KOPT-K1 (cell line): Measurements from ENCODE around the gene VCL.
"Not testable (repeated sequence)": the region's sequence is repeated elsewhere in the genome, so short reads cannot be mapped to it uniquely, and the experiment has no call there.

Experiments
- H3K27ac ChIP-seq: fragments of 200-600 bp; sonication (generic); 2 replicates; pipeline ENCODE4 v1.5.1; 2016; ENCODE audit warnings: antibody characterized with exemption, mild to moderate bottlenecking, low read depth, low read length; ENCODE audit not compliant: poor library complexity, severe bottlenecking
- H3K36me3 ChIP-seq: fragments of 200-600 bp; sonication (generic); 2 replicates; pipeline ENCODE4 v1.5.1; 2017; ENCODE audit warnings: antibody characterized with exemption, mild to moderate bottlenecking, low read length, moderate library complexity; ENCODE audit not compliant: insufficient read depth
- H3K9me3 ChIP-seq: fragments of 200-600 bp; sonication (generic); 2 replicates; pipeline ENCODE4 v1.5.1; 2017; ENCODE audit warnings: antibody characterized with exemption, low read length, mild to moderate bottlenecking; ENCODE audit not compliant: insufficient read depth, poor library complexity, severe bottlenecking

The VCL gene

DNA sequence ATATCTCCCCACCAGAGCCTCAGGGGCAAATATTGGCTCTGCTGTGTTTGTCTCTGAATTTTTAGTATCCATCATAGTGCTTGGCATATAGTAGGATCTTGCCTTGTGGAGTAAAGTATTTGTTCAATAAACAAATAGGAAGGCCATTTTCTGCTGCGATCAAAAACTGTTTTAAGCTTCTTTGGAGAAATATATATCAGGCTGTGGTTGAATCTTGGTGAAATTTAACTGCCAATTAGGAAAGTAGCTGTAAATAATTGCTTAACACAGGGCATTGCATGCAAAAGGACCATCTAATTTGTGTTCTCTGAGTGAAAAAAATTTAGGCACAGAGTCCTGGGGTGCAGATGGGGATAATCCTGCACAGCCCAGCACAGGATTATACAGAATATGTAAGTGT, 15.1 kb downstream of the VCL start:
- Histone ChIP-seq H3K9me3 (no peaks in the 10 kb centered on the region), H3K36me3 (no peaks in the 10 kb centered on the region), H3K27ac (no peak overlapping the region)

DNA sequence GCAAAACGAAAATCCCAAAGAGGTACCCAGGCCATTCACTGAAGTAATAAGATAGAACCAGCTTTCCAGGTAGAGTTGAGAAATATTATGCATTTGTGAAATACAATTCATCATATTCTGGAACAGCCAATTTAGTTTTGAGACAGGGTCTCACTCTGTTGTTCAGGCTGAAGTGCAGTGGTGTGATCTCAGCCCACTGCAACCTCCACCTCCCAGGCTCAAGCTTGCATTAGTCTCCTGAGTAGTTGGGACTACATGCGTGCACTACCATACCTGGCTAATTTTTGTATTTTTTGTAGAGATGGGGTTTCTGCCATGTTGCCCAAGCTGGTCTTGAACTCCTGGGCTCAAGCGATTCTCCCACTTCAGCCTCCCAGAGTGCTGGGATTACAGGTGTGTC, 16.7 kb downstream of the VCL start:
- H3K36me3 ChIP-seq, H3K27ac ChIP-seq, H3K9me3 ChIP-seq: not testable (repeated sequence)

DNA sequence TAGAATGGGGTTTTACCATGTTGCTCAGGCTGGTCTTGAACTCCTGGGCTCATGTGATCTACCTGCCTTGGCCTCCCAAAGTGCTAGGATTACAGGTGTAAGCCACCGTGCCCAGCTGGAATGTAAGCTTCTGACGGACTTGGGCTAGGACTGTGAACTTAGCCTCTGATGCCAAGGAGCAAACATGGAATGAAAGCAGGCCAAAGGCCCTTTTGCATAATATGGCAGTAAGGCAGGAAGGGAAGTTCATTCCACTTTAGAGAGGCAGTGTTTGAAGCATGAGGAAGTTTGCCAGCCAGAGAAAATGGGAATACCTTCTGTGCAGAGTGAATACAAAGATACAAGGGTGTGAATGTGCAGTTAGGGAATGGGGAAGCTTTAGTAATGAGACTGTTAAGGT, 20.3 kb downstream of the VCL start:
- Histone ChIP-seq H3K27ac (no peak overlapping the region), H3K9me3 (no peaks in the 10 kb centered on the region), H3K36me3 (no peaks in the 10 kb centered on the region)

DNA sequence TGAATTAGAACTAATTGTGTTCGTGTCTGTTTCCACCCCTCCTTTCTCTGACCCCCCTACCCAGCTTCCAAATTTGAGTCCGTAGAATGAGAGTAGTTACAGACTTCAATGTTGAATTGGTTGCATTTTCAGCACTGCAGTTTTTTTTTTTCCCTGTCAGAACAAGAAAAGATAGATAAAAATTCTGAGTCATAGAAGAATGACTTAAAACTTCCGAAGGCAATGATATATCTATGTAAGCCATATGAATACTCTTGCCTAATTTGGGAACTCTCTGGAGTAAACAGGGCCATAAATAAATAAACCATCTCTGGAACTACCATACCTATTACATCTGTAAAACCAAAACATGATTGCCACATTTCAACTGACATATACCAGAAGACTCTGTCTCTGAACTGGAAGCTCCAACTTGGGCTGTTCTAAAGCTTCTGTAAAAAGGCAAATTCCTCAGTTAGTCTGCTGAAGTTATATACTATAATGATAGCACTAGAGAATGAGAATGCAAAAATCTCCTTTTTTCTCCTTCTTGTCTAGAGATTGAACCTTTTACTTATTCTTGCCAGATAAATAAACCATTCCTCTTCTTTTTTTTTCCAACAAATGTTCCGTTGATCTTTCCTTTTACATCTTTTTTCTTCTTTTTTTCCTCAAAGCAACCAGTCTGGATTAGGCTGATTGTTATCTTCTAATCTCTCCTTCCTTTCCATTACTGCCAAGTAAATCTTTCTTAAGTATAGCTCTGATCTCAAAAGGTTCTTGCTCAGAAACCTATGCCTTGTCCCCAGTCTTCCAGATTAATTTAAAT, 23.5 kb downstream of the VCL start:
- no peak overlapping the region for H3K27ac ChIP-seq
- no peaks in the 10 kb centered on the region for H3K36me3 ChIP-seq
- no peaks in the 10 kb centered on the region for H3K9me3 ChIP-seq

DNA sequence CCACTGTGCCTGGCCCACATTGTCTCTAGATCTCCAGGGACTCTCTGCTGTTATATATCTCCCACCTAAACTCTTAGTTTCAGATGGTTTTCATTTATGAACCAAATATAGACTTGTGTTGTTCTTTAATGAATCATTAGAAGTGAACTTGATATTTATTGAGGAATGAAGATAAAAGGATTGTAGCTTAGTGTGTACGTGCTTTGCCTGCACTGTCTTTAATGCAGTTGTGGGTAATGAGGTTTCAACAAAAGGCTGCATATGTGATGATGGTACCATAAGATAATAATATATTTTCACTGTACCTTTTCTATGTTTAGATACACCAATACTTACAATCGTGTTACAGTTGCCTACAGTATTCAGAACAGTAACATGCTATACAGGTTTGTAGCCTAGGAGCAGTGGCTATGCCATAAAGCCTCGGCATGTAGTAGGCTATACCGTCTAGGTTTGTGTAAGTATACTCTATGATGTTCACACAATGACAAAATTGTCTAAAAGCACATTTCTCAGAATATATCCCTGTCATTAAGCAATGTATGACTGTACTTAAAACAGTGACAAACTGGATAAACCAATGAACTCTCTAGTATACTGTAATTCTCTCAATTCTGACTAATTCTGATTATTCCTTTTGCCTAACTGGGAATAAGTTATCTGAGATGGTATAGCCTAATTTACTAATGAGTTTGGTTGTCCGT, 25.2 kb downstream of the VCL start:
- Histone ChIP-seq H3K27ac (no peak overlapping the region), H3K9me3 (no peaks in the 10 kb centered on the region), H3K36me3 (no peaks in the 10 kb centered on the region)

DNA sequence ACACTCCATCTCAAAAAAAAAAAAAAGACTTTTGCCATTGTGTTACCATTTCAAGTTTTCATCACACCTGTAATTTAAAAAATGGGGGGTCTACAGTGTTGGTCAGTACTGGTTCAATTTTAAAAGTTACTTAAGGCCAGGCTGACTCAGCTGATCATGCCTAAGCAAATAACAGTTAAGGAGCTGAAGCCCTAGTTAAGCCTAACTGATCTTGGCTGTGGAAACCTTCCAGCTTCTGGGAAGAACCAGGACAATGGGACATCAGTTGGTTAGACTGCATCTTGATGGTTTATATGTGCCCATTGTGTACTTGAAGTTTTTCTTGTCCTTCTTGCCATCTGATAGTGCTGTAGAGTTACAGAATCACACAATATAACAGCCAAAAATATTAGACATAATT, 26.7 kb downstream of the VCL start:
- Histone ChIP-seq H3K9me3 (no peaks in the 10 kb centered on the region), H3K36me3 (no peaks in the 10 kb centered on the region), H3K27ac (no peak overlapping the region)

DNA sequence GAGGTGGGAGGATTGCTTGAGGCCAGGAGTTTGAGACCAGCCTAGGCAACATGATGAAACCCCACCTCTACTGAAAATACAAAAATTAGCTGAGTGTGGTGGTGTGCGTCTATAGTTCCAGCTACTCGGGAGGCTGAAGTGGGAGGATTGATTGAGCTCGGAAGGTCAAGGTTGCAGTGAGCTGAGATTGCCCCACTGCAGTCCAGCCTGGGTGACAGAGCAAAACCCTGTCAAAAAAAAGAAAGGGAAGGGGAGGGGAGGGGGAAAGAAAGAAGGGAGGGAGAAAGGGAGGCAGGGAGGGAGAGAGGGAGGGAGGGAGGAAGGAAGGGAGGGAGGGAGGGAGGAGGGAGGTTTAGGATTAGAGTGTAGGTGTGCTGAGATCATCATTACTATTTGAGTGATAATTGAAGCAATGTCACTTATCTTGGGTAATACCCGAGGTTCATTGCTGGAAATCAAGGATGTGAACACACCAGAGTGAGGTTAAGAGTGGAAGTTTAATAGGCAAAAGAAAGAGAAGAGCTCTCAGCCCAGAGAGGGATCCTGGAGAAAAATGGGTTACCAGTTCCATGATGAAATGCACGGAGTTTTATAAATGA, 27.6 kb downstream of the VCL start:
- Histone ChIP-seq H3K9me3 (no peaks in the 10 kb centered on the region), H3K36me3 (no peaks in the 10 kb centered on the region), H3K27ac (no peak overlapping the region)

DNA sequence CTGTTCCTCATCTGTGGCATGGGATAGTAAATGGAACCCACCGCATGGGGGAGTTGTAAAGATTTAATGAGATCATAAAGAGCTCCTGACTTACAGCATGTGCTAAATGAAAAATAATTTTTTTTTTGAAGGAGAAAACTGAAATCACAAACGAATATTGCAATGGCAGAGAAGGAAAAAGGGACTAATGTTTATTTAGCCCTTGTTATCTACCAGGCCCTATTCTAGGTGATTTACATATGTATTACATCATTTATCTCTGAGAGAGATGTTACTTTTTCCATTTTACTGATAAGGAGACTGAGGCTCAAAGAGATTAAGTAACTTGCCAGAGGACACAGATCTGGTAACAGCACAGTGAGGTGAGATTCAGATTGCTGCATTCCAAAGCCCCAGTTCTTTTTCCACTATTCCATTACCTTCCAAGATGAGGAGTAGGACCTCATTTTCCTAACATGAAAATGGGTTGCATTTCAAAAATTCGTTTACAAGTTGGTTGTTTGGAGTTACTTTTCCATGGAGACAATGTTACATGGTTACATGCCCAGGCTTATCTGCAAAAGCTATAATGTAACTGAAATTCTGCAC, 28.6 kb downstream of the VCL start:
- Histone ChIP-seq H3K36me3 (no peaks in the 10 kb centered on the region), H3K9me3 (no peaks in the 10 kb centered on the region), H3K27ac (no peak overlapping the region)

DNA sequence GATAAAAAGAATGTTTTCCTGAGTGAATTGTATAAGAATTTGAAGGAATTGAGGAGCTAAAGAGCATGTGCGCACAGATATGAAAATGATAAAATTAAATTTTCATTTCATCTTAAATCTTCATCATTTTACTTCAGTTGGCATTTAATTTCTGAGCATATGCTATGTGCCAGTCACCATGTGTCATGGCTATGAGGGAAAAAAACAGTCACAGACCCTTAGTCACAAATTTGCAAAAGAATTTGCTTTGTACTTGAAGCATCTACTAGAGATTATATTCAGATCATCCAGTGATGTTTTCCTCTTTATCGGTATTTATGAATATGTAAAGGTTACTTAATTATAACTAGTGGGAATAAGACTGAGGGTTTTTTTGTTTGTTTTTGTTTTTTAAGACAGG, 29.8 kb downstream of the VCL start:
- H3K9me3 ChIP-seq = no peaks in the 10 kb centered on the region
- H3K36me3 ChIP-seq = no peaks in the 10 kb centered on the region
- H3K27ac ChIP-seq = no peak overlapping the region

DNA sequence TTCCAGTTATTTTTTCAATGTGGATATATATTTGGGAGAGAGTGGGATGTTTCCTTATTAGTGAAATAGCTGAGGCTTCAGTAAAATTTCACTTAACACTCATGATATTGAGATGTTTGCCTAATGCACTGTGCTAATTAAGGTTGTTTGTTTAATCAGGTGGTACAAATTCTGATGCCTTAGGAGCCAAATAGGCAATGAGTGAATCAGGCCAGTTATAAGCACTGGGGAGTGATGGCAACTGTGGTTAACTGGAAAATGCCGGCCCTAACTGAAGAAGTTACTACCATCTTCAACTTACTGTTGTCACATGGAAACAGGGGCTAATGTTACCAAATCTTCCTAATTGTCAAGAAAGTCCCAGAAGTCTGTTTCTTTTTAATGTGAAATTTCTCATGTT, 32.0 kb downstream of the VCL start:
- Histone ChIP-seq H3K27ac (no peak overlapping the region), H3K36me3 (no peaks in the 10 kb centered on the region), H3K9me3 (no peaks in the 10 kb centered on the region)

DNA sequence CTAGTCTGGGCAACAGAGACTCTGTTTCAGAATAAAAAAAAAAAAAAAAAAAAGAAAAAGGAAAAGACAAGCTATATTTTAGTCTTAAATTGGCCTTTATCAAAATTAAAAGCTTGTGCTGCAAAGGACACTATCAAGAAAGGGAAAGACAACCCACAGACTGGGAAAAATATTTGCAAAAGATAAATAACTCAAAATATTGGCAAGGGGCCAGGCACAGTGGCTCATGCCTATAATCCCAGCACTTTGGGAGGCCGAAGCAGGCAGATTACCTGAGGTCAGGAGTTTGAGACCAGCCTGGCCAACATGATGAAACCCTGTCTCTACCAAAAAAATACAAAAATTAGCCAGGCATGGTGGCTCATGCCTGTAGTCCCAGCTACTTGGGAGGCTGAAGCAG, 34.3 kb downstream of the VCL start:
- not testable (repeated sequence) for H3K36me3 ChIP-seq, H3K27ac ChIP-seq, H3K9me3 ChIP-seq

DNA sequence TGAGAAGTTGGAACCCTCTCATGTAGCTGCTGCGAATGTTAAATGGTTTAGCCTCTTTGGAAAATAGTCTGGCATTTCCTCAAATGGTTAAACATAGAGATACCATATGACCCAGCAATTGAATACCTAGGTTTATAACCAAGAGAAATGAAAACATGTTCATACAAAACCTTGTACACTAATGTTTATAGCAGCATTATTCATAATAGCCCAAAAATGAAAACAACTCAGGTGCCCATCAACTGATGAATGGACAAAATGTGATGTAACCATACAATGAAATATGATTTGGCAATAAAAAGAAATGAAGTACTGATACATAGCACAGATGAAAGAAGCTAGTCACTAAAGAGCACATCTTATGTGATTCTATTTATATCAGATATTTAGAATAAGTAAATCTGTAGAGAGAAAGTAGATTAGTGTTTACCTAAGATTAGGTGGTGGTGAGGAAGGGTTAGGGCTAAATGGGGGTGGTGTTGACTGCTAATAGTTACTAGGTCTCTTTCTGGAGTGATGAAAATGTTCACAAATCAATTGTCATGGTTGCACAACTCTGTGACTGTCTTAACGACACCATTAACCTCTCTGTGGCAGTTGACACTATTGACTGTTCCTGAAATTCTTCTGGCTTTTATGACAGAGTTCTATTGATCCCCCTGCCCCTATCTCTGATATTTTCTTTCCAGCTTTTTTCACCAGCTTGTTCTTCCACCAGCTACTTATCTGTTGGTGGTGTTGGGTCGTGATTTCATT, 35.2 kb downstream of the VCL start:
- Histone ChIP-seq H3K27ac (no peak overlapping the region), H3K9me3 (no peaks in the 10 kb centered on the region), H3K36me3 (no peaks in the 10 kb centered on the region)

DNA sequence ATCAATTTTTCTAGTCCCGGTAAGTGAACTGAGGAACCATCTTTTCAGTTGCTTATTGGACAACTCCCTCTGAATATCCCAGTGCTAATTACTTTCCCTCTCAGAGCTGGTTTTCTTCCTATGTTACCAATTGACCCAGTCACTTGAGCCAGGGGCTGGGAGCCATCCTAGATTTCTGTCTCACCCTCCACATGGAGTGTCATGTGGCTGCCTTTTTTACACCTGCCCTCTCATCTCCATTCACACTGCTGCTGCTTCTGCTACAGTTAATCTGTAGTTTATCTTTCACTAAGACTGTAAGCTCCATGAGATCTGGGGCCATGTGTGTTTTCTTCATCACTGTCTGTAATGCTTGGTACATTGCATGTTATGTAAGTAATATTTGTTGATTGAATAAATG, 35.8 kb downstream of the VCL start:
- no peaks in the 10 kb centered on the region for H3K9me3 ChIP-seq

DNA sequence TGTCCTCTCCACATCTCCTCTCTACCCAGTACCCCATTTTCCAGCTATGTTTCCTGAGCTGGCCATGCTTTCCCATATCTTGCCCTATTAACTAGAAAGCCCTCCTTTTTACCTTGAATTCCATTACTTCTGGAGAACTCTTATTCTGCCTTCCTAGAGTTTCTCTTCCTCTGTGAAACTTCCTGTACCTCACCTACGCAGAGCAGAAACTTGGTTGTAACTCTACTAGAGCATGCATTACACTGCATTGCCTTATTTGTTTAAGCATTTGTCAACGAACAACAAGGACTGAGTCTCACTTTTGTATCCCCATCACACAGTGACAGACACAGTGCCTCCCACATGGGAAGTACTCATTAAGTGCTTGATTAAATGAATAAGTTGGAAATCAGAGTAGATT, 36.4 kb downstream of the VCL start:
- Histone ChIP-seq H3K36me3 (no peaks in the 10 kb centered on the region), H3K9me3 (no peaks in the 10 kb centered on the region), H3K27ac (no peak overlapping the region)

More for the DNA sequence above, 35.8 kb downstream of the VCL start:
- Histone ChIP-seq H3K27ac (no peak overlapping the region), H3K36me3 (no peaks in the 10 kb centered on the region)

DNA sequence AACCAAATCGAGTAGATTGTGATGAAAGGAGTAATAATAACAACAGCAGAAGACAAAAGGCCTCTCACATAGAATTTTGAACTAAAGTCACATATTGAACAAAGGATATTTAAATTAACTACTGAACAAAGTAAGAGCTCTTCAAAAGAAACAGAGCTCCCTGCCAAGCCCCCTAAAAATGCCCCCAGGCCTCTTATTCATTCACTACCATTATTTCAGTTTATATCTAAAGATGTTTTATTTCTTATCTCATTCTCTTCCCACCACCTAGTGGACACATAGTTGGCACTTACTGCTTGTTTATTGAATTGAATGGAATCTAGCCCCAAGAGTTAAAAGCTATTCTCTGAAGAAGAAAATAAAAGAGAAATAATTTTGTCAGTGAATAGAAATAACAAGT, 37.4 kb downstream of the VCL start:
- Histone ChIP-seq H3K27ac (no peak overlapping the region), H3K9me3 (no peaks in the 10 kb centered on the region), H3K36me3 (no peaks in the 10 kb centered on the region)
